Measurements from ENCODE around the gene MRS2.
A peak's percentile ranks its signal among the peaks of the same experiment; 100 is the strongest.
"Not testable (repeated sequence)": the region's sequence is repeated elsewhere in the genome, so short reads cannot be mapped to it uniquely, and the experiment has no call there.

MRS2 gene

GRCh38 chr6:24402697-24403500 lies at the start of gene MRS2:
Gene MRS2 (plus strand): TSS chr6:24402936. CDS start chr6:24403047, 111 bp downstream.
- peak; percentile 73 for DNase-seq (ENCODE audit: low read depth)

GRCh38 chr6:24353861-24354260 lies 48.9 kb upstream of the MRS2 start:
- DNase-seq (ENCODE audit: low read depth): no peak

GRCh38 chr6:24355393-24355792 lies 47.3 kb upstream of the MRS2 start:
- DNase-seq (ENCODE audit: low read depth): no peak

- DNase-seq (ENCODE audit: low read depth): no peak
Observed at GRCh38 chr6:24356310-24356973, 46.3 kb upstream of the MRS2 start.

- DNase-seq (ENCODE audit: low read depth): no peak
Observed at GRCh38 chr6:24357336-24358218, 45.2 kb upstream of the MRS2 start, which contains the start of gene DCDC2. Gene DCDC2 (minus strand): TSS chr6:24358059. CDS start chr6:24357750, 309 bp downstream.

- DNase-seq (ENCODE audit: low read depth): no peak
Observed at GRCh38 chr6:24358219-24358821, 44.4 kb upstream of the MRS2 start.

GRCh38 chr6:24359640-24360454 lies 42.9 kb upstream of the MRS2 start:
- DNase-seq (ENCODE audit: low read depth): peak; percentile 84

GRCh38 chr6:24362363-24362762 lies 40.4 kb upstream of the MRS2 start:
- DNase-seq (ENCODE audit: low read depth): not testable (repeated sequence)

GRCh38 chr6:24365103-24365633 lies 37.6 kb upstream of the MRS2 start:
- not testable (repeated sequence) for DNase-seq (ENCODE audit: low read depth)

- no peak for DNase-seq (ENCODE audit: low read depth)
Observed at GRCh38 chr6:24374612-24375011, 28.1 kb upstream of the MRS2 start.

- DNase-seq (ENCODE audit: low read depth): no peak
Observed at GRCh38 chr6:24376871-24377270, 25.9 kb upstream of the MRS2 start.

GRCh38 chr6:24378473-24379097 lies 24.2 kb upstream of the MRS2 start:
- no peak for DNase-seq (ENCODE audit: low read depth)

GRCh38 chr6:24381476-24382219 lies 21.1 kb upstream of the MRS2 start:
- DNase-seq (ENCODE audit: low read depth): no peak

- no peak for DNase-seq (ENCODE audit: low read depth)
Observed at GRCh38 chr6:24382220-24382540, 20.6 kb upstream of the MRS2 start.

- DNase-seq (ENCODE audit: low read depth): not testable (repeated sequence)
Observed at GRCh38 chr6:24382891-24383494, 19.7 kb upstream of the MRS2 start.

GRCh38 chr6:24384369-24385130 lies 18.2 kb upstream of the MRS2 start:
- DNase-seq (ENCODE audit: low read depth): not testable (repeated sequence)

GRCh38 chr6:24385536-24386269 lies 17.0 kb upstream of the MRS2 start:
- DNase-seq (ENCODE audit: low read depth): no peak

GRCh38 chr6:24387818-24388217 lies 14.9 kb upstream of the MRS2 start:
- DNase-seq (ENCODE audit: low read depth): no peak
